ENCODE measurements around the gene TNFAIP1. TPM values are rescaled to one million over a fixed set of nuclear protein-coding genes. Genes with fewer than 3 reads are reported as not detected.
A peak's percentile ranks its signal among the peaks of the same experiment; 100 is the strongest.
"Not testable (repeated sequence)": the region's sequence is repeated elsewhere in the genome, so short reads cannot be mapped to it uniquely, and the experiment has no call there.

Gene TNFAIP1
- total RNA-seq, 2 donors from 2014 or later = 25.7 to 26.2 TPM

DNA sequence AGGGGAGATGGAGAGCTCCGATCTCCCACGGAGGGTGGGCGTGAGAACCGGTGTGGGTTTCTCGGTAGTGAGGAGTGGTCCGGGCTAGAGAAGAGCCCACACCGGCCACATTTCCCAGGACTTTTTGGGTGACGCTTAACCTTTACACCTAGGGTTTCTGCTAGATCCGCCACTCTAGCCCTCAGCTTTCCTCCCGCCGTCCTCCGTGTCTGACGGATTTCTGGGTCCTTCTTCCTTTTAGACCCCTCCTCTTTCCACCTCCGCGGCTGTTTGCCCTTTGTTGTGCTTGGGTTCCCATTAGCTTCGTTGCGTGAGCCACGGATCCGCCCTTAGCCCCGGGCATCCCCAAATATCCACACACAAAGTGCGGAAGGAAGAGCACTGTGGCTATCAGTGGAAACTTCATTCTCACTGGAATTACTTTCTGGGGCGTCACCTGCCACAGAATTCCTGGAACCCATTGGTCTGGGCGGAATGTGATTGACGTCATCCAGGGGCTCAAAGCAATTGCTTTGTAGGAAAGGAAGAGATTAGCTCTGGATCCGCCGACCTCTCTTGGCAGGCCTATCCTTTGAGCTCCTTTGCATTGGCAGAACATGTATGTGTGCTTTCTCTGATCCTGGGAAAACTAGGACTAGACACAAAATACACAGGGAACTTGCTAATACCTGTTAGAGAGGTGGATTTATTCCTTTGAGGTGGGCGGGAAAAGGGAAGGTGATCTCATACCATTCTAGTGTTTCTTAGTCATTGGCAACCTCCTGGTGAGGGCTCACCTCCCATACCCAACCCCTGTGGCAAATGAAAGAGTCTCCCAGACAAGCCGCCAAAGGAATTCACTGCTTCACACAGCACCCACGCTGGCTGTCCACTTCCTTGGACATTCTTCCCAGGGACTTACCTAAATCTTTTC, 654 bp downstream of the TNFAIP1 start:
- DNase-seq (ENCODE audit: low spot score in 2 of 2) (peak in 1 of 2 donors; percentile 10), ATAC-seq (peak in 1 of 2 donors; percentile 1)
- peaks cover 0 to 13% of the 10 kb centered on the region in 2 donors for H3K36me3 Mint-ChIP-seq

GRCh38 chr17:28338056-28338768, 2.7 kb downstream of the TNFAIP1 start:
- H3K9me3 Mint-ChIP-seq = no peaks in the 10 kb centered on the region
- H3K27ac Mint-ChIP-seq = peak overlapping the region in 1 of 2 donors; percentile 95
- H3K36me3 Mint-ChIP-seq = peaks cover 0 to 13% of the 10 kb centered on the region in 2 donors
- ATAC-seq (no peak), DNase-seq (ENCODE audit: low spot score in 2 of 2) (no peak)

More for the DNA sequence above, 654 bp downstream of the TNFAIP1 start:
- Mint-ChIP-seq H3K9me3 (no peaks in the 10 kb centered on the region), H3K27ac (peak overlapping the region; percentile 95 to 96)

- peak overlapping the region in 1 of 2 donors; percentile 95 for H3K27ac Mint-ChIP-seq
- ATAC-seq; H3K9me3 Mint-ChIP-seq; DNase-seq (ENCODE audit: low spot score in 2 of 2): not testable (repeated sequence)
- H3K36me3 Mint-ChIP-seq = peaks cover 0 to 13% of the 10 kb centered on the region in 2 donors
Measured at GRCh38 chr17:28338769-28339212, 3.2 kb downstream of the TNFAIP1 start.

GRCh38 chr17:28339431-28339830, 3.9 kb downstream of the TNFAIP1 start:
- H3K36me3 Mint-ChIP-seq = peaks cover 0 to 13% of the 10 kb centered on the region in 2 donors
- H3K27ac Mint-ChIP-seq = peak overlapping the region in 1 of 2 donors; percentile 65
- H3K9me3 Mint-ChIP-seq = no peaks in the 10 kb centered on the region
- DNase-seq (ENCODE audit: low spot score in 2 of 2) = no peak
- no peak for ATAC-seq

DNA sequence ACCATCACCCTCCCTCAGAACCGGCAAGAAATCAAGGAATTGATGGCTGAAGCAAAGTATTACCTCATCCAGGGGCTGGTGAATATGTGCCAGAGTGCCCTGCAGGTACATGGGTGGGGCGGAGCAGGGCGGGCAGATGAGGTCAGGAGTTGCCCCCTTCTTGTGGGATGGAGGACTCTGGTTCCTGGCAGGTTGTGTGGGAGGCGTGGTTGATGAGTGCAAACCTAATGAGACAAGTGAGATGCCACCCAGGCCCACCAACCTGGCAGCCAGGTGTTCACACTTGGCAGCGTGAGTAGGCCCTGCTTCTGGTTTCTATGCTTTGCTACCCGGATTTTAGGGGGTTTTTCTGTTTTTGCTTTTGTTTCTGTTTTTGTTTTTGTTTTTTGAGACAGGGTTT, 4.8 kb downstream of the TNFAIP1 start:
- ATAC-seq (no peak), DNase-seq (ENCODE audit: low spot score in 2 of 2) (no peak)
- Mint-ChIP-seq H3K9me3 (no peaks in the 10 kb centered on the region), H3K27ac (no peak overlapping the region), H3K36me3 (peaks cover 0 to 13% of the 10 kb centered on the region in 2 donors)

- Mint-ChIP-seq H3K27ac (no peak overlapping the region), H3K9me3 (no peaks in the 10 kb centered on the region), H3K36me3 (peaks cover 0 to 13% of the 10 kb centered on the region in 2 donors)
- ATAC-seq (no peak), DNase-seq (ENCODE audit: low spot score in 2 of 2) (no peak)
Measured at GRCh38 chr17:28341516-28341915, 6.0 kb downstream of the TNFAIP1 start.

DNA sequence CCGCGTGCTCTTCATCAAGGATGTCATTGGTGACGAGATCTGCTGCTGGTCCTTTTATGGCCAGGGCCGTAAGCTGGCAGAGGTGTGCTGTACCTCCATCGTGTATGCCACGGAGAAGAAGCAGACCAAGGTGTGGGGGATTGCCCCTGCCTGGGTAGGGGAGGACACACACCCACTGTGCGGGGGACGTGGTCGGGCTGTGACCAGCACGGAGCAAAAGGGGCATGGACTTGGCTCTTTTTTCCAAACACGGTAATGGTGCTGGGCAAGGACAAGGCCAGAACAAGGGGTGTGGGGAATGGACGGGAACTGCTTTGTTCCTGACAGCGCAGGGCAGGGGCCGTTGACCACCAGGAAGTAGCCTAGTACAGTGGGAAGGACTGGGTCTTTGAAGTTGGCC, 6.8 kb downstream of the TNFAIP1 start:
- no peak for DNase-seq (ENCODE audit: low spot score in 2 of 2)
- no peaks in the 10 kb centered on the region for H3K9me3 Mint-ChIP-seq
- no peak for ATAC-seq
- H3K27ac Mint-ChIP-seq = peak overlapping the region in 1 of 2 donors; percentile 29
- H3K36me3 Mint-ChIP-seq = peaks cover 0 to 13% of the 10 kb centered on the region in 2 donors

DNA sequence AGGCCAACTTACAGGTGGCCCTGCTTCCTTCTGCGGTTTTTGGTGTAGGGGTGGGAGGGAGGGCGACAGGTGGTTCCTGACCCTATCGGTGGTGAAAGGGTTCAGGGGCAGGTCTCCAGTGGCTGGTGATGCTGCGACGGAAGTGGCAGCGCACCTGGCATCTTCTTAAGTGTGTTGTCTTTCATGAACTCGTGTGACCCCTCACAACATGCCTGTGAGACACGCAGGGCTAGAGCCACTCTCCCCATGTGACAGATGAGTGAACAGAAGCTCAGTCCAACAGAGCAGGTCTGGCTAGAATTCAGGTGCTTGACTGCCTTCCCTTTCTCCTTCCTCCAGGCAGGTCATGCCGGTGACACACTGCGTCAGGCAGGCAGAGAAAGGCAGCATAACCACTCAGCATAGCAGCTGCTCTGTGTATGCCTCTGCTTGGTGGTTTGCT, 8.0 kb downstream of the TNFAIP1 start:
- peaks cover 0 to 2% of the 10 kb centered on the region in 2 donors for H3K36me3 Mint-ChIP-seq
- H3K27ac Mint-ChIP-seq = peak overlapping the region in 1 of 2 donors; percentile 38
- DNase-seq (ENCODE audit: low spot score in 2 of 2) (no peak), ATAC-seq (peak in 1 of 2 donors; percentile 19)
- no peaks in the 10 kb centered on the region for H3K9me3 Mint-ChIP-seq

DNA sequence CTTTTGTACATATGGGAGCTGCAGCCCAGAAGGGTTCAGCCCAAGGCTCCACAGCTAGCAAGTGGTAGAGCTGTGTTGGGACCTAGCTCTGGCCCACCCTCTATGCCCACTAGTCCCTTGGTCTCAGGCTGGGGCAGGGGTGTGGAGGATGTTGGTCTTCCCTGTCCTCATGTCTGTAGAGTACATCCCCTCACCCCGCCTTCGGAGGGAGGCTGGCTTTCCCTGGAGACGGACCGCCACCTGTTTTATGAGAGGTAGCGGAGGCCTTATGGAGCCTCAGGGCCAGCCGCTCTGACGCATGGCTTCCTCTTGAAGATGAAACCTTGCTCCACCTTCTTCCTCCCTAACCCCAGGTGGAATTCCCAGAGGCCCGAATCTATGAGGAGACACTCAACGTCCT, 8.4 kb downstream of the TNFAIP1 start:
- H3K27ac Mint-ChIP-seq = peak overlapping the region; percentile 22 to 38
- DNase-seq (ENCODE audit: low spot score in 2 of 2) = no peak
- peak in 1 of 2 donors; percentile 18 for ATAC-seq
- H3K9me3 Mint-ChIP-seq = no peaks in the 10 kb centered on the region
- no peaks in the 10 kb centered on the region for H3K36me3 Mint-ChIP-seq

DNA sequence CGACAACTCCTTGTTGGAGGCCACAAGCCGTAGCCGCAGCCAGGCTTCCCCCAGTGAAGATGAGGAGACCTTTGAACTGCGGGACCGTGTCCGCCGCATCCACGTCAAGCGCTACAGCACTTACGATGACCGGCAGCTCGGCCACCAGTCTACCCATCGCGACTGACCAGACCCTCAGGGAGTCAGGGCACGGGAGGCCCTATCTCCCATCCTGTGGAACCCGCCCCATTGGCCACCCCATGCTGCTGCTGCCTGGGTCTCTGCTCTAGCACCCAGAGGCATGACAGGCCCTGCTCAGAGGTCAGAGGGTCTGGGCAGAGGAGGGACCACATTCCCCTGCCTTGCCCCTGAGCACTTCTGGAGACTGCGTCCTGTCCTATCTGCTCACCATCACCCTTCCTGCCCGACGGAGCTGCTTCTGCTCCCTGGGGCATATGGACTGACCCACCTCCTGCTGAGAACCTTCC, 8.9 kb downstream of the TNFAIP1 start:
- DNase-seq (ENCODE audit: low spot score in 2 of 2) (no peak), ATAC-seq (peak in 1 of 2 donors; percentile 25)
- H3K36me3 Mint-ChIP-seq = no peaks in the 10 kb centered on the region
- no peaks in the 10 kb centered on the region for H3K9me3 Mint-ChIP-seq
- H3K27ac Mint-ChIP-seq = peak overlapping the region; percentile 22 to 38

DNA sequence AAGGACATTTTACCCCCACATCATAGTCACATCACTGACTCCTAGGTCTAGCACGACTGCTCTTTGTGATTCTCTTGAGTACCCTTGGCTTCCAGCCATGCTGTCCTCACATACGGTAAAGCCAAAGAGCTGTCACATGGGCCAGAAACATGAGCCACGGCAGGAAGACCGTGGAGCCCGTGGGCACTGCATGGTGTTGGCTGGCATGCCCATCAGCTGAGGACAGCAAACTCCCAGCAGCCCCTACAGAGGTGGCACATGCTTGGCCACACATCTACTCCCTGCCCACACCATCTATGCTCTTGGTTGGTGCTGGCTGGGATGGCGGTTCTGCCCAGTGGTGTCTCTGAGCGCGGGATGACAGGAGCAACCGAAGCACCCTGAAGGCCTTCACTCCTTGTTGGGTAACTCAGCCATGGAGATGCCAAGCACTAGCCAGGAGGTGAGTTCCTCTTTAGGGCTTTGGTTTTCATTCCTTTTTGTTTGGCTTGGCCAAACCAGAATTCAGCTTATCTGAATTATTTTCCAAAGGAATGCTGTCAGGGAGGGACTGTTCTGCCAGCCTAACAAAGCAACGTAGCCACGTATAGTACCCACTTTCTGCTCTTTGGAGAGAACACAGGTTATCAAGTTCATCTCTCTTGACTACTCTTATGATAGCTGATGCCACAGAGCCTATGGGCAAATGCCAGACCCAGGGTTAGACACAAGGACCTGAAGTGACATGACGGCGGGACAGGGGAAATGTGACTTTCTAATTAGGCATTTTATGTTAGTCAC, 10.0 kb downstream of the TNFAIP1 start:
- DNase-seq (ENCODE audit: low spot score in 2 of 2) (no peak), ATAC-seq (peak in 1 of 2 donors; percentile 15)
- H3K27ac Mint-ChIP-seq = peak overlapping the region; percentile 51 to 72
- no peaks in the 10 kb centered on the region for H3K9me3 Mint-ChIP-seq
- no peaks in the 10 kb centered on the region for H3K36me3 Mint-ChIP-seq

DNA sequence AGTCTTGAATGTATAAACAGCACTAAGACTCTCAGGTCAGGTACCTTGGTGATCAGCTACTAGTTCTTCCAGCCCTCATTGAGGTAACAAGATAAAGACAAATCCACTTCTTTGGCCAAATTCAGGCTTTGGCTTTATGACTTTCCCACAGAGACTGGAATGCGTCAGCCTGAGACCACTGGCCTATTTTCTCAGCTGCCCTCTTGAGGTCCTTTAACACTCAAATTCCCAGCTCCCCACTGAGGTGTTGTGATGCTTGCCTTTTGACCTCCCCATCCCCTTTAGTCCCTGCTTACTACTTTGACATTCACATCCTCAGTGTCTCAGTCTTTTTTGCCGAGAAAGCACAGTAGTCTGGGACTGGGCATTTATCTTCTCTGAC, 10.6 kb downstream of the TNFAIP1 start:
- Mint-ChIP-seq H3K36me3 (no peaks in the 10 kb centered on the region), H3K27ac (peak overlapping the region; percentile 51 to 72)

DNA sequence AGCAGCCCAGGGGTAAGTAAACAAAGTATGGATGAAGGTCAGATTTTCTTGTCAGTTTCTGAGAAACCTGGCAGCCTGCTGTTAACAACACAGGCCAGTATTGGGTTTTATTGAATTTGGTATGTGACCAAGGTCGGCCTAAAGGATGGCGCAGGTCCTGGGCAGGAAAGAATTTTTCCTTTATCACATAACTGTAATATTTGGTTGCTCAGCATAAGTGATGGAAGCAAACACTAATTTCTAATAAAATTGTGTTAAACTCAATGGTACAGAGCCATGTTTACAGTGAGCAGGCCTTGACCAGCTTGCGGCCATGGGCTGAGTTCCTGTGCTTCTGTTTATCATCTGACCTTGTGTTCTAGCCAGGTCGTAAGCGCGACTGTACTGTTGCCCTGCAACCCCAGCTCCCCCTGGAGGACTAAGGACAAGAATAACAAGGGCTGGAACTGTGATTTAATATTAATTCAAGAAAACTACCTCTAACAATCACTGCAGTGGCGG, 11.2 kb downstream of the TNFAIP1 start:
- Mint-ChIP-seq H3K27ac (peak overlapping the region; percentile 51 to 72), H3K9me3 (no peaks in the 10 kb centered on the region), H3K36me3 (no peaks in the 10 kb centered on the region)
- DNase-seq (ENCODE audit: low spot score in 2 of 2) = no peak
- ATAC-seq = no peak

More for the DNA sequence above, 10.6 kb downstream of the TNFAIP1 start:
- ATAC-seq = no peak
- DNase-seq (ENCODE audit: low spot score in 2 of 2) = no peak
- no peaks in the 10 kb centered on the region for H3K9me3 Mint-ChIP-seq

DNA sequence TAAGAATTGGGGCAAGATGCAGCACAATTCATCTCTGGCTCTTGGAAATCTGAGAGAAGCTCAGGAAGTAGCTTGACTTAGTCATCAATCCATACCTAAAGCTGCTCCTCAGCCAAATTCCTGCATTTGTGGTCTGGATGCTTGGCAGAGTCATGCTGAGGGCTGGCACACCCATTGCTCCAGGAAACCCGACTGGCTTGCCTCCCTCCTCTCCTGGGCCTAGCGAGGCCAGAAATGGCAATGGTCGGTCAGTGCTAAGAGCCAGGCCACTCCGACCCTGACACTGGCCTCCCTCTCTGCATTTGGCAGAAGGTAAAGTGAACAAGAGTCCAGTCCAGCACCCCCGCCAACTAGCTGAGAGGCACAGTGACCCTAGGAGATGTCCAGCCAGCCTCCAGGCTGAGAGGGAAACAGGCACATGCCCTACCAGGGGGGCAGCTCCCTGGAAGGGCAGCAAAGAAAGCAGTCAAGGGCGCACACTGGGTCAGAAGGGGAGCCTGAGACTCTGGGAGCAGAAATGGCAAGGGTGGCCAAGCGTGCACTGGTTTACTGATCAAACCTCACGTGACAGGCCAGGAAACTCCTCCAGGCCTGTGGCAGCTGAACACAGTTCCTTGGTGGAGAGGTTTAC, 11.8 kb downstream of the TNFAIP1 start:
- Mint-ChIP-seq H3K27ac (peak overlapping the region in 1 of 2 donors; percentile 27), H3K9me3 (no peaks in the 10 kb centered on the region), H3K36me3 (no peaks in the 10 kb centered on the region)
- no peak for DNase-seq (ENCODE audit: low spot score in 2 of 2)
- no peak for ATAC-seq

DNA sequence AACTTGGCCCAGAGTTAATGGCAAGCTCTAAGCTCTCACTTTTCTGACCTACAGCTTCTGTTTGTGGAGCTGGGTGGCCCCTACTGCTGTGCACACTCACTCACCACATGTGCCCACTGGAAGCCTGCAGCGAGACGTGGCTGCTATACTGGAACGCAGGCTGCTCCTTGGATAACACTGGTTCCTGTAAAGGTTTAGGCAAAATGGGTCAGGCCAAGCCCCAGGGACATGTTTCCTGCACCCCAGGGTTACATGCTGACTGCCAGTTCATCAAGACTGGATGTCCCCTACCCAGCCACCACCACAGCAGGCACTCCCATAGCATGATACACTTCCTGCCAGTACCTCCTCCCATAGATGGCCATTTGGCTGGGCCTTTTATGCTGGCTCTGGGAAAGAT, 13.4 kb downstream of the TNFAIP1 start:
- H3K27ac Mint-ChIP-seq = no peak overlapping the region
- ATAC-seq (no peak), DNase-seq (ENCODE audit: low spot score in 2 of 2) (no peak)
- H3K9me3 Mint-ChIP-seq = no peaks in the 10 kb centered on the region
- no peaks in the 10 kb centered on the region for H3K36me3 Mint-ChIP-seq

GRCh38 chr17:28350271-28350670, 14.7 kb downstream of the TNFAIP1 start:
- peak overlapping the region in 1 of 2 donors; percentile 10 for H3K27ac Mint-ChIP-seq
- ATAC-seq (no peak), DNase-seq (ENCODE audit: low spot score in 2 of 2) (no peak)
- no peaks in the 10 kb centered on the region for H3K9me3 Mint-ChIP-seq
- no peaks in the 10 kb centered on the region for H3K36me3 Mint-ChIP-seq

All from activated naive CD4-positive, alpha-beta T cell treated with anti-CD3 and anti-CD28 coated beads, Interleukin-2, amount 50 U/mL, for 72 hours (primary cell).